Lower leg skin (tissue), 4 donors: ENCODE results near the gene ATP6V0D1. TPM values are rescaled to one million over a fixed set of nuclear protein-coding genes. Genes with fewer than 3 reads are reported as not detected.

Source experiments
- DNase-seq, 2 donors: peaks; one replicate each; pipeline ENCODE4 v3.0.0-alpha.2; 2019; ENCODE audit warnings: low spot score in 2 of 2
- H3K4me3 ChIP-seq: fragments of 200-600 bp; sonication (generic); 2 replicates; pipeline ENCODE4 v1.5.1; 2017; ENCODE audit warnings: mild to moderate bottlenecking, low read depth; ENCODE audit not compliant: poor library complexity, severe bottlenecking
- POLR2A ChIP-seq, 2 donors: fragments of 450-650 bp; IDR thresholded peaks; one replicate each; pipeline ENCODE4 v1.6.1; 2016 to 2017; ENCODE audit warnings: antibody characterized with exemption in 2 of 2, mild to moderate bottlenecking in 1 of 2, moderate library complexity in 1 of 2
- WGBS, 2 donors: methylation state at CpG; one replicate each; pipeline ENCODE4 v1.1.5; 2018; 5-methylcytosine and 5-hydroxymethylcytosine counted together
- intact Hi-C: fragments of 100-400 bp; cut with DNase I; formaldehyde crosslinking; loops from one replicate; pipeline ENCODE4 v1.15.0; 2023; ENCODE audit warnings: low total_unique reads
- total RNA-seq, 4 donors: library from RNA; depleted of rRNA; stranded (reverse); fragments of >200 nt; gene quantifications; one replicate each; pipeline ENCODE4 v1.1.0, GENCODE V29; 2016
- TF ChIP-seq, protein P1 (sequence below), 3 donors: fragments of 450-650 bp; IDR thresholded peaks; one replicate each; pipeline ENCODE4 v1.5.1; 2016; ENCODE audit warnings: antibody characterized with exemption in 3 of 3, mild to moderate bottlenecking in 3 of 3, moderate library complexity in 2 of 3

Gene ATP6V0D1
- total RNA-seq, 4 donors from 2014 or later, result 114 to 141 (median 131) TPM

- 71 to 84% methylated on average over 8 of the region's 8 CpGs for WGBS, 2 donors
- no peak overlapping the region for H3K4me3 ChIP-seq
- TF ChIP-seq, protein P1, sequence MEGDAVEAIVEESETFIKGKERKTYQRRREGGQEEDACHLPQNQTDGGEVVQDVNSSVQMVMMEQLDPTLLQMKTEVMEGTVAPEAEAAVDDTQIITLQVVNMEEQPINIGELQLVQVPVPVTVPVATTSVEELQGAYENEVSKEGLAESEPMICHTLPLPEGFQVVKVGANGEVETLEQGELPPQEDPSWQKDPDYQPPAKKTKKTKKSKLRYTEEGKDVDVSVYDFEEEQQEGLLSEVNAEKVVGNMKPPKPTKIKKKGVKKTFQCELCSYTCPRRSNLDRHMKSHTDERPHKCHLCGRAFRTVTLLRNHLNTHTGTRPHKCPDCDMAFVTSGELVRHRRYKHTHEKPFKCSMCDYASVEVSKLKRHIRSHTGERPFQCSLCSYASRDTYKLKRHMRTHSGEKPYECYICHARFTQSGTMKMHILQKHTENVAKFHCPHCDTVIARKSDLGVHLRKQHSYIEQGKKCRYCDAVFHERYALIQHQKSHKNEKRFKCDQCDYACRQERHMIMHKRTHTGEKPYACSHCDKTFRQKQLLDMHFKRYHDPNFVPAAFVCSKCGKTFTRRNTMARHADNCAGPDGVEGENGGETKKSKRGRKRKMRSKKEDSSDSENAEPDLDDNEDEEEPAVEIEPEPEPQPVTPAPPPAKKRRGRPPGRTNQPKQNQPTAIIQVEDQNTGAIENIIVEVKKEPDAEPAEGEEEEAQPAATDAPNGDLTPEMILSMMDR (IDR thresholded peaks at IDR 0.05), result no peak
- no peak for TF ChIP-seq POLR2A (IDR thresholded peaks at IDR 0.05)
- DNase-seq, result no peak
- intact Hi-C loops, result no loop called here
Measured at GRCh38 chr16:67446968-67447507, 33.9 kb downstream of the ATP6V0D1 start.

DNA sequence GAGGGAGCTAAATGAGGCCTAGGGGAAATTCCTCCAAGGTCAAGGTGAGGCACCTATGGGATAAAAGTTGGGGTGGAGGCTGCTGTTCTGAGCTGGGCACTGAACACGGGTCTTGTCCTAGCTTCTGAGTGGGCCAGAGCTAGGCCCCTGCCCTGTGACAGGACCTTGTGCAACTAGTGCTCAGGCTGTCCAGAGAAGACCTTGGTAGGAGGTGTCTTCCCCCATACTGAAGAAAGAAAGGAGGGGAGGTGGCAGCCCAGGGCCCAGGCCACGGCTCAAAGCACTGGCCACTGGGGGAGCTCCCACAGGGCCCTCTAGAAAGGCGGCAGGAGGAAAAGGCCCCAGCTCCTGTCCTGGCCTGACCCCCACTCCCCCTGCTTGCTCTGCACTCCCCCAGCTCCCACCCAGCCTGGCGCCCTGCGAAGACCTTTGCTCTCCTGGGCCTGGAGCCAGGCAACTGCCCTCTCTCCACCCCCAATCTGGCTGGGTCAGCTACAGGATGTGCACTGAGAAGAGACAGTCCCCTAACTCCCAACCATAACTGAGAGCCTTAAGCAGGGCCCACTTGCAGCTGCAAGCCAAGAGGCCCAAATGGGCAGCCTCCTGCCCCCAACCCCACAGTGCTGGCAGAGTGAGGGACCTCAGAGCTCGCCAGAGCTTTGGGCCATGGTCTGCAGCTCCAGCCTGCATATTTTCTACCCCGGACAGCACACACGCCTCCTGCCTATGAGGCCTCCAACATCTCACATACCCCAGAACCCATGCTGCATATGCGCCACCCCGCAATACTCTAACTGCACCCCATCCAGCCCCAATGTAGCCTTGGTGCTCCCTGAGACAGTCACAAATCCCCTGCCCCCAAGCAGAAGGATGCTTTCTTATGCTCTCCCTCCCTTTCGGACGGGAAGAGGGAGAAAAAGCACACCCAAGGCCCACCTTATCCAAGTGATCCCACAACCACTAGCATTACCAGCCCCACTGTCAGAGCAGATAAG, 34.7 kb downstream of the ATP6V0D1 start:
- DNase-seq, result no peak
- intact Hi-C loops, result no loop called here
- no peak overlapping the region for H3K4me3 ChIP-seq
- WGBS, 2 donors, result 81 to 83% methylated on average over 12 of the region's 12 CpGs
- TF ChIP-seq, protein P1 (IDR thresholded peaks at IDR 0.05), result no peak
- TF ChIP-seq POLR2A (IDR thresholded peaks at IDR 0.05), result no peak

- no peak for DNase-seq
- TF ChIP-seq, protein P1 (IDR thresholded peaks at IDR 0.05), result no peak
- TF ChIP-seq POLR2A (IDR thresholded peaks at IDR 0.05), result no peak
- H3K4me3 ChIP-seq, result no peak overlapping the region
- WGBS, 2 donors, result 60 to 67% methylated on average over 3 of the region's 3 CpGs
- intact Hi-C loops, result no loop called here
Measured at GRCh38 chr16:67445441-67445912, 35.5 kb downstream of the ATP6V0D1 start.

DNA sequence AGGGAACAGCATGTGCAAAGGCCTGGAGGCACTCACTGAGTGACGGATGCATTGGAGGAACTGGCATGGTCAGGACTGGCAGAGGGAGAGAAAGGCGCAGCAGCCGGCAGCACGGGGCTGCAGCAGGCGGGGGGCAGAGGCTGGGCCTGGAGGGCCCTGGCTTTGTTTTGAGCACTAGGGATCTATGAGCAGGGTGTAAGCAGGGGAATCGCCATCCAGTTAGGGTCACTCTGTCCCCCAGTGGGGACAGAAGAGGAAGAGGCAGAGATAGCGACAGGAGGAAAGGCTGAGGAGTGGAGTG, 35.9 kb downstream of the ATP6V0D1 start:
- no peak overlapping the region for H3K4me3 ChIP-seq
- no peak for TF ChIP-seq POLR2A (IDR thresholded peaks at IDR 0.05)
- TF ChIP-seq, protein P1 (IDR thresholded peaks at IDR 0.05), result no peak
- intact Hi-C loops, result no loop called here
- DNase-seq, result no peak
- 88 to 90% methylated on average over 7 of the region's 7 CpGs for WGBS, 2 donors

DNA sequence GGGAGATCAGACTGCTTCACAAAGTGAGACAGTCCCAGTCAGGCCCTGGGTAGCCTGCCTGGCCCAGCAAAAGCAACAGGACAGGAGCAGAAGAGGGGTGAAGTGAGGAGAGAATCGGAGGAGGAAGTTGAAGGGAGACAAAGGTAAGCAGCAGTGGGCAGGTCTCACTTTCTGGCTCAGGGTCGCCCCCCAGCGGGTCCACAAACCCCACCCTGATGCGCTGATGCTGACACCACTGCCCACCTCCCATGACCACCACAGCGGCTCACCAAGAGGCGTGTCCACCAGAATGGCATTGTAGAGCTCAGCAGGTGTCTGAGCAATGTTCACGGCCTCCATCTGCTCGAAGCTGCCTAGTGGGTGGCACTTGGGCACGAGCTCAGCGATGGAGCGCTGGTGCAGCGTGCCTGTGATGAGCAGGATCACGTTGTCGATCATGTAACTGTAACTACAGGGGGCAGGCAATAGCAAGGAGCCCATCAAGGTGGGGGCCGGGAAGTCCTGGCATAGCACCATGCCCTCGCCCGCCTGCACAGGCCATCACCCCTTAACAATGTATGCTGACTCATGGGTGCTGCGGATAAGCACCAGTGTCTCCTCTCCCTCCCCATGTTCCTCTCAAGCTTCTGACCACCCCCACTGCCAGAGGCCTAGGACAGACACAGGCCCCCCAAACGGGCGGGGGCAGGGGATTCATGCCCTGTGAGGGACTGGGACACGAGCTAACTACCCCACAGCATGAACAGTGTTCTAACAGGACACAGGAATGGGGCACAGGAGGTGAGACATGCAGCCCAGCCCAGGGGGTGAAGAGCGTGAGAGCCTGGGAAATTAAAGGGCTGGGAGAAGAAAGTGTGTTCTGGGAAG, 36.5 kb downstream of the ATP6V0D1 start:
- DNase-seq, result no peak
- TF ChIP-seq, protein P1 (IDR thresholded peaks at IDR 0.05), result no peak
- no peak for TF ChIP-seq POLR2A (IDR thresholded peaks at IDR 0.05)
- intact Hi-C loops, result no loop called here
- H3K4me3 ChIP-seq, result no peak overlapping the region
- WGBS, 2 donors, result 83 to 89% methylated on average over 22 of the region's 22 CpGs
